Upper lobe of left lung (tissue), 6 donors: ENCODE data around the gene ABCC5. TPM values are rescaled to one million over a fixed set of nuclear protein-coding genes. Genes with fewer than 3 reads are reported as not detected.

Source experiments
- ATAC-seq, 2 donors: fragments of 200-7000 bp; cut with Tn5 transposase; one replicate each; pipeline ENCODE4 v1.9.1; 2022; ENCODE audit warnings: mild to moderate bottlenecking in 2 of 2, moderate library complexity in 2 of 2; ENCODE audit not compliant: low FRiP score in 2 of 2
- DNase-seq, 2 donors: peaks; one replicate each; pipeline ENCODE4 v3.0.0-alpha.2; 2019 to 2020
- H3K27ac ChIP-seq, 4 donors: fragments of 200-600 bp; sonication (generic); one replicate each; pipeline ENCODE4 v1.5.1; 2016 to 2019
- H3K27me3 ChIP-seq, 4 donors: fragments of 200-600 bp; sonication (generic); one replicate each; pipeline ENCODE4 v1.5.1; 2017 to 2019
- H3K36me3 ChIP-seq, 4 donors: fragments of 200-600 bp; sonication (generic); one replicate each; pipeline ENCODE4 v1.5.1; 2016 to 2019
- H3K4me1 ChIP-seq, 4 donors: fragments of 200-600 bp; sonication (generic); one replicate each; pipeline ENCODE4 v1.5.1; 2018 to 2019
- H3K4me3 ChIP-seq, 4 donors: fragments of 200-600 bp; sonication (generic); one replicate each; pipeline ENCODE4 v1.5.1; 2017 to 2019; ENCODE audit warnings: mild to moderate bottlenecking in 2 of 4, moderate library complexity in 1 of 4
- H3K9me3 ChIP-seq, 4 donors: fragments of 200-600 bp; sonication (generic); one replicate each; pipeline ENCODE4 v1.5.1; 2018 to 2019
- CTCF ChIP-seq, 6 experiments: fragments of 450-650 bp in 4 of 6; fragments of 200-600 bp in 2 of 6; sonication (generic) in 2 of 6; IDR thresholded peaks; one replicate each; pipeline ENCODE4 v1.5.1; 2016 to 2019; ENCODE audit warnings: antibody characterized with exemption in 6 of 6
- EP300 ChIP-seq, 4 donors: sonication (generic); formaldehyde crosslinking; IDR thresholded peaks; one replicate each; pipeline ENCODE4 v1.5.1; 2017; ENCODE audit warnings: antibody characterized with exemption in 4 of 4, control low read depth in 2 of 4
- POLR2A ChIP-seq, 4 donors: fragments of 450-650 bp; IDR thresholded peaks; one replicate each; pipeline ENCODE4 v1.5.1; 2016 to 2017; ENCODE audit warnings: antibody characterized with exemption in 4 of 4, mild to moderate bottlenecking in 2 of 4
- POLR2AphosphoS5 ChIP-seq, 2 donors: sonication (generic); formaldehyde crosslinking; IDR thresholded peaks; one replicate each; pipeline ENCODE4 v1.5.1; 2017; ENCODE audit warnings: antibody characterized with exemption in 2 of 2
- WGBS, 2 donors: methylation state at CpG; one replicate each; pipeline ENCODE4 v1.1.5; 2017 to 2018; 5-methylcytosine and 5-hydroxymethylcytosine counted together
- total RNA-seq, 6 donors: library from RNA; depleted of rRNA in 4 of 6; stranded (reverse); fragments of >200 nt in 4 of 6; gene quantifications; one replicate each; pipeline versions ENCODE4 v1.1.0 to v1.2.1, GENCODE V29; 2016 to 2021
- donor health status: DM: no; HTN: no; CAD: no; lungs with moderate emphysema.
- donor health status: DM: no; HTN: yes; CAD: no; lungs with severe emphysema.

ABCC5 gene
- total RNA-seq, 6 donors from 2014 or later, result 13.2 to 107 (median 27.1) TPM

- no peak for ATAC-seq
- WGBS, 2 donors, result 66 to 70% methylated on average over 6 of the region's 6 CpGs
Measured at GRCh38 chr3:183907176-183907575, 110.5 kb downstream of the ABCC5 start.

DNA sequence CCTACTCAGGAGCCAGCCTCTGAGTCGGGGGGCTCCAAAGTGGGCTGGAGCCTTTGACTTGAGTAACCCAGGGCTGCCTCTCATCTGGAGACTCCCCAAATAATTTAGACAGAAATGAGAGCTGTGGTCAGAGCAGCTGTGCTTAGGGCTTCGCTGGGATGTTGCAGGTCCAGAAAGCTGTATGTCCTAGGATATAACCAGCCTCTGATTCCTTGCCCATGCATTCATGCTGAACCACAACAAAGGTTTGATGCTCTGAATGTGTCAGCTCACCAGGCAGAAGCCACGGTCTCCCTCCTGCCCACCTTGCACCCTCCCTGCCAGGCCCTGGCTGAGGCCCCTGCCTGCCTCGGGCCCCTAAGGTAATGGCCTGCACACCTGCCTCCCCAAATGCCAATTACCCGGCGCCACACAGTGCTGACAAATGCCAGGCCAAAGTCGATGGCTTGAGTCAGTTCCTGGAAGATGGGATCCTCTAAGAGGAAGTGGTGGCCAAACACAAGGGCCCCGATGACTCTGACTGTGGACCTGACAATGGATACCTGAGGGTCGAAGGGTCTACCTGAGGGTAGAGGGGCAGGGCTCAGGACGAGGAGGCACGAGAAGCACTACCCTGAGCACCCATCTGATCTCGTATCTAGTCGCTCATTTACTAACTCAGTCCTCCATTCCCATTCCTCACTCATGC is 111.3 kb downstream of the ABCC5 start:
- Histone ChIP-seq H3K4me3 (no peak overlapping the region), H3K4me1 (no peaks in the 10 kb centered on the region), H3K27ac (no peak overlapping the region), H3K27me3 (no peaks in the 10 kb centered on the region), H3K36me3 (no peaks in the 10 kb centered on the region), H3K9me3 (no peaks in the 10 kb centered on the region)
- 74 to 82% methylated on average over 10 to 13 of the region's 13 CpGs for WGBS, 2 donors
- ATAC-seq (no peak), DNase-seq (peak in 1 of 2 donors; percentile 41)
- TF ChIP-seq POLR2AphosphoS5 (IDR thresholded peaks at IDR 0.05) (no peak), EP300 (IDR thresholded peaks at IDR 0.05) (no peak), CTCF (IDR thresholded peaks at IDR 0.05) (no peak), POLR2A (IDR thresholded peaks at IDR 0.05) (no peak)

More at GRCh38 chr3:183907176-183907575, 110.5 kb downstream of the ABCC5 start:
- Histone ChIP-seq H3K9me3 (no peaks in the 10 kb centered on the region), H3K27me3 (no peaks in the 10 kb centered on the region), H3K27ac (no peak overlapping the region), H3K4me1 (no peaks in the 10 kb centered on the region), H3K4me3 (no peak overlapping the region), H3K36me3 (no peaks in the 10 kb centered on the region)
- no peak for DNase-seq
- no peak for TF ChIP-seq CTCF (IDR thresholded peaks at IDR 0.05)
- no peak for TF ChIP-seq POLR2A (IDR thresholded peaks at IDR 0.05)

DNA sequence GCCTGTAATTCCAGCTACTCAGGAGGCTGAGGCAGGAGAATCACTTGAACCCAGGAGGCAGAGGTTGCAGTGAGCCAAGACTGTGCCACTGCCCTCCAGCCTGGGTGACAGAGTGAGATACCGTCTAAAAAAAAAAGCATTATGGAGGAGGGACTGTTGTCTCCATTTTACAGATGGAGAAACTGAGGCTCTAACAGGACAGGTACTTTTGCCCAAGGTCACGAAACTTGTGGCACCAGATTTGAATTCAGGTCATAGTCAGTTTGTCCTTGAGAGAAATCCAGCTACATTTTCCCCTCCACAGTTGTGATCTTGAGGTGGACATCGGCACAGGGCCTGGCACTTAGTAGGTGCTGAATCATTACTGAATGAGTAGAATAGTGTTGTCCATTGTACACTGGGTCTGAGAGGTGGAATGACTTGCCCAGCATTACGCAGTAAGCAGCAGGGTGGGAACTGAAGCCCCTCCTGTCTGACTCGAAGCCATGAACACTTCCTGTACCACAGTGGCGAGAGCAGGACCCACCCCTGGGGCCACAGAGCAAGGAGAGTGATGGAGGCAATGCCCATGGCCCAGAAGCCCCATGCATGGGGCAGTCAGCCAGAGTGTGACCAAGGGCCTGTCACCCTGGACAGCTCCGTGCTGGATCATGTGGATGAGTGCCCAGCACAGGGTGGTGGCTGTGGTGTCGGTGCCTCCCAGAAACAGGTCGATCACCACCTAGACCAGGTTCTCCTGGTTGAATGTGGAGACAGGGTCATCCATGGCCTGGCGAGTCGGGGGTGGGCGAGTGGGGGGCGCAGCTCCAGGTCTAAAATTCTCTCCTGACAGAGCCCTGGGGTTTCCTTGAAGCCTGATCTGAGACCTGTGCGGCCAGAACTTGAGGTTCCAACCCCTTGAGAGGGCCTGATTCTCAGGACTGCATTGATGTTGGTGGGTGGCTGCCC is 112.6 kb downstream of the ABCC5 start:
- Histone ChIP-seq H3K4me1 (no peaks in the 10 kb centered on the region), H3K27me3 (no peaks in the 10 kb centered on the region), H3K4me3 (no peak overlapping the region), H3K27ac (no peak overlapping the region), H3K9me3 (no peaks in the 10 kb centered on the region), H3K36me3 (no peaks in the 10 kb centered on the region)
- WGBS, 2 donors, result 68 to 96% methylated on average over 4 to 13 of the region's 14 CpGs
- ATAC-seq, result no peak
- TF ChIP-seq POLR2A (IDR thresholded peaks at IDR 0.05) (no peak), CTCF (IDR thresholded peaks at IDR 0.05) (no peak), POLR2AphosphoS5 (IDR thresholded peaks at IDR 0.05) (no peak), EP300 (IDR thresholded peaks at IDR 0.05) (no peak)
- peak in 1 of 2 donors; percentile 52 for DNase-seq

GRCh38 chr3:183898028-183898431 is 119.7 kb downstream of the ABCC5 start:
- no peak for DNase-seq
- 77 to 83% methylated on average over 10 to 11 of the region's 11 CpGs for WGBS, 2 donors
- Histone ChIP-seq H3K9me3 (no peaks in the 10 kb centered on the region), H3K36me3 (no peaks in the 10 kb centered on the region), H3K4me3 (no peak overlapping the region), H3K4me1 (peaks cover 0 to 5% (median 0%) of the 10 kb centered on the region in 4 donors), H3K27ac (no peak overlapping the region), H3K27me3 (no peaks in the 10 kb centered on the region)
- TF ChIP-seq EP300 (IDR thresholded peaks at IDR 0.05), result no peak
- no peak for TF ChIP-seq CTCF (IDR thresholded peaks at IDR 0.05)
- no peak for TF ChIP-seq POLR2A (IDR thresholded peaks at IDR 0.05)
- no peak for TF ChIP-seq POLR2AphosphoS5 (IDR thresholded peaks at IDR 0.05)
- ATAC-seq, result no peak
